HAP-1 (cell line): ENCODE measurements around the gene TMPRSS4.

Experiments
- DNase-seq, 2 experiments: peaks; one replicate each; pipeline ENCODE4 v3.0.0-alpha.2; 2016 to 2020; ENCODE audit warnings: low spot score in 2 of 2
- H3K27me3 ChIP-seq: fragments of 250-450 bp; sonication (Bioruptor Pico); 2 replicates; pipeline ENCODE4 v1.5.1; 2020; ENCODE audit warnings: low read depth, mild to moderate bottlenecking, moderate library complexity
- H3K36me3 ChIP-seq: fragments of 250-450 bp; sonication (Bioruptor Pico); replicated peaks from 2 replicates; pipeline ENCODE4 v1.5.1; 2020; ENCODE audit warnings: mild to moderate bottlenecking
- H3K4me1 ChIP-seq: fragments of 250-450 bp; sonication (Bioruptor Pico); 2 replicates; pipeline ENCODE4 v1.5.1; 2020; ENCODE audit warnings: mild to moderate bottlenecking
- H3K4me3 ChIP-seq: fragments of 250-450 bp; sonication (Bioruptor Pico); 2 replicates; pipeline ENCODE4 v1.5.1; 2020; ENCODE audit warnings: mild to moderate bottlenecking, moderate library complexity
- H3K9me3 ChIP-seq: fragments of 250-450 bp; sonication (Bioruptor Pico); 2 replicates; pipeline ENCODE4 v1.5.1; 2020; ENCODE audit warnings: mild to moderate bottlenecking, moderate library complexity
- in situ Hi-C: fragments of 300-500 bp; cut with MboI; formaldehyde crosslinking; loops from 3 replicates; pipeline ENCODE4 v1.14.3; 2020; ENCODE audit warnings: low sequenced_read_pairs, inconsistent platforms, mixed read lengths

The TMPRSS4 gene

GRCh38 chr11:118074785-118075184 is 2.1 kb upstream of the TMPRSS4 start:
- Histone ChIP-seq H3K4me3 (no peak overlapping the region), H3K36me3 (no peaks in the 10 kb centered on the region), H3K27me3 (no peaks in the 10 kb centered on the region), H3K4me1 (no peaks in the 10 kb centered on the region), H3K9me3 (no peaks in the 10 kb centered on the region)
- in situ Hi-C loops: no loop called here
- no peak for DNase-seq

- DNase-seq: no peak
- H3K9me3 ChIP-seq: no peaks in the 10 kb centered on the region
- H3K36me3 ChIP-seq: no peaks in the 10 kb centered on the region
- in situ Hi-C loops: no loop called here
- no peak overlapping the region for H3K4me3 ChIP-seq
- H3K27me3 ChIP-seq: peaks cover 11% of the 10 kb centered on the region
- no peaks in the 10 kb centered on the region for H3K4me1 ChIP-seq
Observed at GRCh38 chr11:118078911-118079411, 2.1 kb downstream of the TMPRSS4 start.

GRCh38 chr11:118079491-118079890 is 2.6 kb downstream of the TMPRSS4 start:
- Histone ChIP-seq H3K4me1 (no peaks in the 10 kb centered on the region), H3K27me3 (peaks cover 11% of the 10 kb centered on the region), H3K36me3 (no peaks in the 10 kb centered on the region), H3K9me3 (no peaks in the 10 kb centered on the region), H3K4me3 (no peak overlapping the region)
- no peak for DNase-seq
- in situ Hi-C loops: no loop called here

GRCh38 chr11:118080296-118080695 is 3.4 kb downstream of the TMPRSS4 start:
- in situ Hi-C loops: no loop called here
- Histone ChIP-seq H3K27me3 (peaks cover 11% of the 10 kb centered on the region), H3K36me3 (no peaks in the 10 kb centered on the region), H3K4me1 (no peaks in the 10 kb centered on the region), H3K4me3 (no peak overlapping the region), H3K9me3 (no peaks in the 10 kb centered on the region)
- no peak for DNase-seq

- peaks cover 11% of the 10 kb centered on the region for H3K27me3 ChIP-seq
- no peak overlapping the region for H3K4me3 ChIP-seq
- no peaks in the 10 kb centered on the region for H3K4me1 ChIP-seq
- no peaks in the 10 kb centered on the region for H3K9me3 ChIP-seq
- in situ Hi-C loops: no loop called here
- DNase-seq: no peak
- no peaks in the 10 kb centered on the region for H3K36me3 ChIP-seq
Observed at GRCh38 chr11:118081241-118081958, 4.5 kb downstream of the TMPRSS4 start.

- Histone ChIP-seq H3K4me1 (no peaks in the 10 kb centered on the region), H3K4me3 (no peak overlapping the region), H3K36me3 (no peaks in the 10 kb centered on the region), H3K9me3 (peaks cover 1% of the 10 kb centered on the region; the same call in 1 of the 2 replicates), H3K27me3 (peaks cover 11% of the 10 kb centered on the region)
- no peak for DNase-seq
- in situ Hi-C loops: no loop called here
Observed at GRCh38 chr11:118082880-118083552, 6.1 kb downstream of the TMPRSS4 start.

- Histone ChIP-seq H3K4me1 (no peaks in the 10 kb centered on the region), H3K4me3 (no peak overlapping the region), H3K36me3 (no peaks in the 10 kb centered on the region), H3K27me3 (peaks cover 11% of the 10 kb centered on the region), H3K9me3 (peaks cover 2% of the 10 kb centered on the region; the same call in 1 of the 2 replicates)
- no peak for DNase-seq
- in situ Hi-C loops: no loop called here
Observed at GRCh38 chr11:118084247-118084646, 7.4 kb downstream of the TMPRSS4 start.

GRCh38 chr11:118084656-118085055 is 7.8 kb downstream of the TMPRSS4 start:
- DNase-seq: no peak
- peaks cover 11% of the 10 kb centered on the region for H3K27me3 ChIP-seq

GRCh38 chr11:118086913-118087768 is 10.3 kb downstream of the TMPRSS4 start, which contains the start of gene SMIM35:
SMIM35 (minus strand) TSS chr11:118086963; CDS start chr11:118086757, 206 bp downstream.
- Histone ChIP-seq H3K27me3 (no peaks in the 10 kb centered on the region), H3K4me1 (no peaks in the 10 kb centered on the region), H3K36me3 (no peaks in the 10 kb centered on the region), H3K9me3 (peaks cover 2% of the 10 kb centered on the region; the same call in 1 of the 2 replicates), H3K4me3 (no peak within 1 kb of the TSS)
- no peak for DNase-seq
- in situ Hi-C loops: no loop called here

More at GRCh38 chr11:118084656-118085055, 7.8 kb downstream of the TMPRSS4 start:
- Histone ChIP-seq H3K4me1 (no peaks in the 10 kb centered on the region), H3K4me3 (no peak overlapping the region), H3K9me3 (peaks cover 2% of the 10 kb centered on the region; the same call in 1 of the 2 replicates), H3K36me3 (no peaks in the 10 kb centered on the region)
- in situ Hi-C loops: no loop called here

- Histone ChIP-seq H3K4me1 (no peaks in the 10 kb centered on the region), H3K27me3 (no peaks in the 10 kb centered on the region), H3K9me3 (peaks cover 2% of the 10 kb centered on the region; the same call in 1 of the 2 replicates), H3K36me3 (no peaks in the 10 kb centered on the region), H3K4me3 (no peak overlapping the region)
- in situ Hi-C loops: no loop called here
- DNase-seq: no peak
Observed at GRCh38 chr11:118087931-118088330, 11.1 kb downstream of the TMPRSS4 start.

- Histone ChIP-seq H3K27me3 (no peaks in the 10 kb centered on the region), H3K4me1 (no peaks in the 10 kb centered on the region), H3K9me3 (peaks cover 2% of the 10 kb centered on the region; the same call in 1 of the 2 replicates), H3K36me3 (no peaks in the 10 kb centered on the region), H3K4me3 (no peak overlapping the region)
- no peak for DNase-seq
- in situ Hi-C loops: no loop called here
Observed at GRCh38 chr11:118088531-118088930, 11.7 kb downstream of the TMPRSS4 start.

GRCh38 chr11:118090545-118091162 is 13.8 kb downstream of the TMPRSS4 start:
- no peaks in the 10 kb centered on the region for H3K4me1 ChIP-seq
- in situ Hi-C loops: no loop called here
- no peak overlapping the region for H3K4me3 ChIP-seq
- no peak for DNase-seq
- H3K27me3 ChIP-seq: no peaks in the 10 kb centered on the region
- H3K36me3 ChIP-seq: no peaks in the 10 kb centered on the region
- H3K9me3 ChIP-seq: peaks cover 2% of the 10 kb centered on the region; the same call in 1 of the 2 replicates

GRCh38 chr11:118091690-118092089 is 14.8 kb downstream of the TMPRSS4 start:
- peaks cover 2% of the 10 kb centered on the region; the same call in 1 of the 2 replicates for H3K9me3 ChIP-seq
- in situ Hi-C loops: no loop called here
- no peaks in the 10 kb centered on the region for H3K36me3 ChIP-seq
- no peaks in the 10 kb centered on the region for H3K27me3 ChIP-seq
- DNase-seq: no peak
- H3K4me1 ChIP-seq: no peaks in the 10 kb centered on the region
- H3K4me3 ChIP-seq: no peak overlapping the region
